ENCODE results near the gene NOLC1. TPM values are rescaled to one million over a fixed set of nuclear protein-coding genes. Genes with fewer than 3 reads are reported as not detected.
"Not testable (repeated sequence)": the region's sequence is repeated elsewhere in the genome, so short reads cannot be mapped to it uniquely, and the experiment has no call there.

Gene NOLC1
- polyA plus RNA-seq, 2 donors = 25.4 to 46.5 TPM

GRCh38 chr10:102172288-102172687 lies 20.1 kb downstream of the NOLC1 start:
- Histone ChIP-seq H3K4me3 (ENCODE audit: low read depth in 1 of 2, low read length in 2 of 2) (no peak overlapping the region), H3K9me3 (ENCODE audit: control insufficient read depth in 2 of 2, insufficient read depth in 1 of 2, low read depth in 1 of 2, low read length in 1 of 2) (no peaks in the 10 kb centered on the region), H3K36me3 (ENCODE audit: control insufficient read depth in 2 of 2, insufficient read depth in 2 of 2, low read length in 1 of 2) (no peaks in the 10 kb centered on the region), H3K27ac (ENCODE audit: low read depth in 2 of 2, low read length in 1 of 2) (no peak overlapping the region), H3K4me1 (ENCODE audit: control insufficient read depth in 2 of 2, insufficient read depth in 2 of 2, low read length in 1 of 2) (no peaks in the 10 kb centered on the region), H3K27me3 (ENCODE audit: control insufficient read depth in 1 of 2, insufficient read depth in 2 of 2, low read length in 2 of 2) (no peaks in the 10 kb centered on the region)
- WGBS, 2 donors = 86 to 89% methylated on average over 8 of the region's 8 CpGs

DNA sequence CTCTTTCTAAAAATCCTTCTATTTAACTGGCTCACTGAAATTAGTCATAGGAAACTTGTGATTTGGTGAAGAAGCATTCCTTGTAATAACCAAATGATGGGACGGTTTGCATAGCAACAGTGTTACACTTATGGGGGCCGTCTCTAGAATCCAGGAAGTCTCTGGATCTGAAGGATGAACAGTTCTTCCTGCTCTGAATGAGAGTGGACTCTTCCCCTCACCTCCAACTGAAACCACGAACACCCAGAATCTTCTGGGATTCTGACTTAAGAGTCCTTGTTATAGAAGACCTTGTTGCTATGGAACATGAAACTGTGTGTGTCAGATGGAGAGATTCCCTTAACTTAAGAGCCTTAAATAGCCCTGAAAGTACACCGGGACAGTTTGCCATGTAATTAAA lies 23.2 kb downstream of the NOLC1 start:
- Histone ChIP-seq H3K4me1 (ENCODE audit: control insufficient read depth in 2 of 2, insufficient read depth in 2 of 2, low read length in 1 of 2) (no peaks in the 10 kb centered on the region), H3K27me3 (ENCODE audit: control insufficient read depth in 1 of 2, insufficient read depth in 2 of 2, low read length in 2 of 2) (no peaks in the 10 kb centered on the region), H3K36me3 (ENCODE audit: control insufficient read depth in 2 of 2, insufficient read depth in 2 of 2, low read length in 1 of 2) (no peaks in the 10 kb centered on the region), H3K9me3 (ENCODE audit: control insufficient read depth in 2 of 2, insufficient read depth in 1 of 2, low read depth in 1 of 2, low read length in 1 of 2) (no peaks in the 10 kb centered on the region), H3K27ac (ENCODE audit: low read depth in 2 of 2, low read length in 1 of 2) (no peak overlapping the region), H3K4me3 (ENCODE audit: low read depth in 1 of 2, low read length in 2 of 2) (no peak overlapping the region)
- WGBS, 2 donors = 44 to 59% methylated on average over 4 of the region's 4 CpGs

GRCh38 chr10:102184606-102185005 lies 32.4 kb downstream of the NOLC1 start:
- H3K27ac ChIP-seq (ENCODE audit: low read depth in 2 of 2, low read length in 1 of 2) = no peak overlapping the region
- no peaks in the 10 kb centered on the region for H3K9me3 ChIP-seq (ENCODE audit: control insufficient read depth in 2 of 2, insufficient read depth in 1 of 2, low read depth in 1 of 2, low read length in 1 of 2)
- no peak overlapping the region for H3K4me3 ChIP-seq (ENCODE audit: low read depth in 1 of 2, low read length in 2 of 2)
- 86 to 92% methylated on average over 2 of the region's 2 CpGs for WGBS, 2 donors
- no peaks in the 10 kb centered on the region for H3K27me3 ChIP-seq (ENCODE audit: control insufficient read depth in 1 of 2, insufficient read depth in 2 of 2, low read length in 2 of 2)
- H3K36me3 ChIP-seq (ENCODE audit: control insufficient read depth in 2 of 2, insufficient read depth in 2 of 2, low read length in 1 of 2) = no peaks in the 10 kb centered on the region
- H3K4me1 ChIP-seq (ENCODE audit: control insufficient read depth in 2 of 2, insufficient read depth in 2 of 2, low read length in 1 of 2) = no peaks in the 10 kb centered on the region

DNA sequence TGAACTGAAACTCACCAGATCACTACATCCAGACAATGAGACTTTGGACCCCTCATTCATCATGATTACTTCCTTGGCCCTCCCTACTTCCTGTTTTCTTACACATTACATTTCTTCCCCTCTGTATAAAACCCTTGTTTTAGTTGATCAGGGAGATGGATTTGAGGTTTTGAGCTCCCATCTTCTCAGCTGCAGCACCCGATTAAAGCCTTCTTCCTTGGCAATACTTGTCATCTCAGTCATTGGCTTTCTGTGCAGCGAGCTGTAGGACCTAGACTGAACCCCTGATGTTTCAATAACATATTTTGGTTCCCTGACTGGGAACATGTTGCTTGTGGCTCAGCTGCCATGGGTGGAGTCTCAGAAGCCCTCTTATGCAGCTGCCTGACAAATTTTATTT lies 33.1 kb downstream of the NOLC1 start:
- no peak overlapping the region for H3K27ac ChIP-seq (ENCODE audit: low read depth in 2 of 2, low read length in 1 of 2)
- no peaks in the 10 kb centered on the region for H3K36me3 ChIP-seq (ENCODE audit: control insufficient read depth in 2 of 2, insufficient read depth in 2 of 2, low read length in 1 of 2)
- H3K4me3 ChIP-seq (ENCODE audit: low read depth in 1 of 2, low read length in 2 of 2) = no peak overlapping the region
- H3K4me1 ChIP-seq (ENCODE audit: control insufficient read depth in 2 of 2, insufficient read depth in 2 of 2, low read length in 1 of 2) = no peaks in the 10 kb centered on the region
- 63 to 71% methylated on average over 2 of the region's 2 CpGs for WGBS, 2 donors
- no peaks in the 10 kb centered on the region for H3K9me3 ChIP-seq (ENCODE audit: control insufficient read depth in 2 of 2, insufficient read depth in 1 of 2, low read depth in 1 of 2, low read length in 1 of 2)
- H3K27me3 ChIP-seq (ENCODE audit: control insufficient read depth in 1 of 2, insufficient read depth in 2 of 2, low read length in 2 of 2) = no peaks in the 10 kb centered on the region

DNA sequence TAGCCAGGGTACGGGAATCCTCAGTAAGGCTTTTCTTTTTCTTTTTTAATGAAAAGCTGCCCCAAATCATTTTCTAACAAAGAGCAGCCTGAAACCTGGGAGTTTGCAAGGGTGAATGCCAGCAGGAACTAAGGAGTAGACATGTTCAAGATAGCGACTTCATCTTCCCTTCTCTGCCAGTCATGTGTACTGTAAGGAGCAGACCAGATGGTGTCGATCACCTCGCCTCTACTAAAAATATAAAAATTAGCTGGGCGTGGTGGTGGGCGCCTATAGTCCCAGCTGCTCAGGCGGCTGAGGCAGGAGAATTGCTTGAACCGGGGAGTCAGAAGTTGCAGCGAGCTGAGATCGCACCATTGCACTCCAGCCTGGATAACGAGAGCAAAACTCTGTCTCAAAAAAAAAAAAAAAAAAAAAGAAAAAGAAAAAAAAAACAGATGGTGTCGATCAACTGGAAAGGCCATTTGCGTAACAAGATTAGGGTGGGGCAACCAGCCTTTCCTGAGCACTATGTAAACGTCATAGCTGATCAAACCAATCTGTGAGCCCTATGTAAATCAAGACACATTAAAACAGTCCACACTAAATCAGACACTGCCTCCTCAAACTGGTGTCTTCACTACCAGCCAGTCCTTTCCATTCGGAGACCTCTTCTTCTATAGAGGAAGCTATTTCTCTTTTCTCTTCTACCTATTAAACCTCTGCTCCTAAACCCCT lies 33.8 kb downstream of the NOLC1 start:
- Histone ChIP-seq H3K4me3 (ENCODE audit: low read depth in 1 of 2, low read length in 2 of 2) (no peak overlapping the region), H3K36me3 (ENCODE audit: control insufficient read depth in 2 of 2, insufficient read depth in 2 of 2, low read length in 1 of 2) (no peaks in the 10 kb centered on the region), H3K27ac (ENCODE audit: low read depth in 2 of 2, low read length in 1 of 2) (no peak overlapping the region), H3K9me3 (ENCODE audit: control insufficient read depth in 2 of 2, insufficient read depth in 1 of 2, low read depth in 1 of 2, low read length in 1 of 2) (no peaks in the 10 kb centered on the region), H3K4me1 (ENCODE audit: control insufficient read depth in 2 of 2, insufficient read depth in 2 of 2, low read length in 1 of 2) (no peaks in the 10 kb centered on the region), H3K27me3 (ENCODE audit: control insufficient read depth in 1 of 2, insufficient read depth in 2 of 2, low read length in 2 of 2) (no peaks in the 10 kb centered on the region)
- WGBS, 2 donors = 75 to 76% methylated on average over 15 of the region's 15 CpGs

- Histone ChIP-seq H3K36me3 (ENCODE audit: control insufficient read depth in 2 of 2, insufficient read depth in 2 of 2, low read length in 1 of 2) (no peaks in the 10 kb centered on the region), H3K4me3 (ENCODE audit: low read depth in 1 of 2, low read length in 2 of 2) (no peak overlapping the region), H3K27ac (ENCODE audit: low read depth in 2 of 2, low read length in 1 of 2) (no peak overlapping the region), H3K27me3 (ENCODE audit: control insufficient read depth in 1 of 2, insufficient read depth in 2 of 2, low read length in 2 of 2) (no peaks in the 10 kb centered on the region), H3K4me1 (ENCODE audit: control insufficient read depth in 2 of 2, insufficient read depth in 2 of 2, low read length in 1 of 2) (no peaks in the 10 kb centered on the region), H3K9me3 (ENCODE audit: control insufficient read depth in 2 of 2, insufficient read depth in 1 of 2, low read depth in 1 of 2, low read length in 1 of 2) (peaks cover 0 to 6% of the 10 kb centered on the region in 2 donors)
- 67% methylated on average over 3 of the region's 3 CpGs for WGBS, 2 donors
Observed at GRCh38 chr10:102188298-102188940, 36.2 kb downstream of the NOLC1 start.

DNA sequence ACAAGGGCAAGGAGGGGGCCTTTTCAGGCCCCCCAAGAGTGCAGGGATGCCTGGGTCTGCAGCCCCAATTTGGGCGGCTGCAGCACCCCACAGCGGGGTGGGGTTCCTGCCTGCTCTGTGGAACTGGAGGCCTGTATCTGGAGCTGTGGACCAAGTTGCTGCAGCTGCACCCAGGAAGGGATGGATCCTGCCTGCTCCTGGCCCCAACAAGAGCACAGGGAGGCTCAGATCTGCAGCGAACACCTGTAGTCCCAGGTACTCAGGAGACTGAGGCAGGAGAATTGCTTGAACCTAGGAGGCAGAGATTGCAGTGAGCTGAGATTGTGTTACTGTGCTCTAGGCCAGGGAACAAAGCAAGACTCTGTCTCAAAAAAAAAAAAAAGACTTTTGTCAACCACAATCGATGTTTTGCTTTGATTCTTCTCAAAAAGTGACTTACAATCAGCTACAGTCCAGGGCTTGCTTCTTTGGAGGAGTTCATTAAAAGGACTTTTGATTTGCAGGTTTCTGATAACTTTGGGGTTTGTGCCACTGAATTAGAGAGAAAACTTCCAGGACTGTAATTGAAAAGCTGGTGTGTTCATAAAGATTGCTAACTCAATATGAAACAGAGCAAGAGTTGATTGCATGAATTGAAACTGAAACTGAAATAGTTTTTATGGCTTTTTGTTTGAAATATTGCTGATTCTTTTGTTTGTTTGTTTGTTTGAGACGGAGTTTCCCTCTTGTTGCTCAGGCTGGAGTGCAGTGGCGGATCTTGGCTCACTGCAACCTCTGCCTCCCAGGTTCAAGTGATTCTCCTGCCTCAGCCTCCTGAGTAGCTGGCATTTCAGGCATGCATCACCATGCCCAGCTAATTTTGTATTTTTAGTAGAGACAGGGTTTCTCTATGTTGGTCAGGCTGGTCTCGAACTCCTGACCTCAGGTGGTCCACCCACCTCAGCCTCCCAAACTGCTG lies 37.0 kb downstream of the NOLC1 start:
- not testable (repeated sequence) for H3K27ac ChIP-seq (ENCODE audit: low read depth in 2 of 2, low read length in 1 of 2)

GRCh38 chr10:102191956-102192355 lies 39.8 kb downstream of the NOLC1 start:
- Histone ChIP-seq H3K4me1 (ENCODE audit: control insufficient read depth in 2 of 2, insufficient read depth in 2 of 2, low read length in 1 of 2) (no peaks in the 10 kb centered on the region), H3K36me3 (ENCODE audit: control insufficient read depth in 2 of 2, insufficient read depth in 2 of 2, low read length in 1 of 2) (no peaks in the 10 kb centered on the region), H3K27me3 (ENCODE audit: control insufficient read depth in 1 of 2, insufficient read depth in 2 of 2, low read length in 2 of 2) (no peaks in the 10 kb centered on the region), H3K4me3 (ENCODE audit: low read depth in 1 of 2, low read length in 2 of 2) (no peak overlapping the region), H3K9me3 (ENCODE audit: control insufficient read depth in 2 of 2, insufficient read depth in 1 of 2, low read depth in 1 of 2, low read length in 1 of 2) (peaks cover 0 to 6% of the 10 kb centered on the region in 2 donors), H3K27ac (ENCODE audit: low read depth in 2 of 2, low read length in 1 of 2) (no peak overlapping the region)
- 82 to 83% methylated on average over 7 of the region's 7 CpGs for WGBS, 2 donors

More for the DNA sequence above, 37.0 kb downstream of the NOLC1 start:
- H3K9me3 ChIP-seq (ENCODE audit: control insufficient read depth in 2 of 2, insufficient read depth in 1 of 2, low read depth in 1 of 2, low read length in 1 of 2); H3K27me3 ChIP-seq (ENCODE audit: control insufficient read depth in 1 of 2, insufficient read depth in 2 of 2, low read length in 2 of 2); H3K36me3 ChIP-seq (ENCODE audit: control insufficient read depth in 2 of 2, insufficient read depth in 2 of 2, low read length in 1 of 2); H3K4me1 ChIP-seq (ENCODE audit: control insufficient read depth in 2 of 2, insufficient read depth in 2 of 2, low read length in 1 of 2); H3K4me3 ChIP-seq (ENCODE audit: low read depth in 1 of 2, low read length in 2 of 2): not testable (repeated sequence)
- 61 to 65% methylated on average over 7 of the region's 7 CpGs for WGBS, 2 donors

GRCh38 chr10:102195296-102195870 lies 43.2 kb downstream of the NOLC1 start:
- no peaks in the 10 kb centered on the region for H3K36me3 ChIP-seq (ENCODE audit: control insufficient read depth in 2 of 2, insufficient read depth in 2 of 2, low read length in 1 of 2)
- H3K27ac ChIP-seq (ENCODE audit: low read depth in 2 of 2, low read length in 1 of 2) = no peak overlapping the region
- 77 to 80% methylated on average over 6 of the region's 6 CpGs for WGBS, 2 donors

More at GRCh38 chr10:102195296-102195870, 43.2 kb downstream of the NOLC1 start:
- Histone ChIP-seq H3K27me3 (ENCODE audit: control insufficient read depth in 1 of 2, insufficient read depth in 2 of 2, low read length in 2 of 2) (no peaks in the 10 kb centered on the region), H3K4me1 (ENCODE audit: control insufficient read depth in 2 of 2, insufficient read depth in 2 of 2, low read length in 1 of 2) (no peaks in the 10 kb centered on the region), H3K4me3 (ENCODE audit: low read depth in 1 of 2, low read length in 2 of 2) (no peak overlapping the region), H3K9me3 (ENCODE audit: control insufficient read depth in 2 of 2, insufficient read depth in 1 of 2, low read depth in 1 of 2, low read length in 1 of 2) (peaks cover 0 to 6% of the 10 kb centered on the region in 2 donors)
